Duodenal mucosa (tissue), 2 donors: ENCODE measurements around the gene NCOA4.

Source experiments
- H3K27ac ChIP-seq: one replicate; pipeline ENCODE4 v1.7.0; 2013; ENCODE audit warnings: low read depth, low read length
- H3K27me3 ChIP-seq, 2 donors: one replicate each; pipeline ENCODE4 v1.7.0; 2013; ENCODE audit warnings: low read length in 2 of 2, control low read depth in 1 of 2; ENCODE audit not compliant: insufficient read depth in 2 of 2, control insufficient read depth in 1 of 2
- H3K36me3 ChIP-seq, 2 donors: one replicate each; pipeline ENCODE4 v1.7.0; 2013; ENCODE audit warnings: low read length in 2 of 2, control low read depth in 1 of 2; ENCODE audit not compliant: insufficient read depth in 2 of 2, control insufficient read depth in 1 of 2
- H3K4me1 ChIP-seq, 2 donors: one replicate each; pipeline ENCODE4 v1.7.0; 2013; ENCODE audit warnings: low read length in 2 of 2, control low read depth in 1 of 2; ENCODE audit not compliant: insufficient read depth in 2 of 2, control insufficient read depth in 1 of 2
- H3K4me3 ChIP-seq, 2 donors: one replicate each; pipeline ENCODE4 v1.7.0; 2013; ENCODE audit warnings: low read length in 2 of 2, low read depth in 1 of 2
- H3K9ac ChIP-seq, 2 donors: one replicate each; pipeline ENCODE4 v1.7.0; 2013; ENCODE audit warnings: low read length in 2 of 2, low read depth in 1 of 2
- H3K9me3 ChIP-seq, 2 donors: one replicate each; pipeline ENCODE4 v1.7.0; 2013; ENCODE audit warnings: low read length in 2 of 2, control low read depth in 1 of 2; ENCODE audit not compliant: control insufficient read depth in 1 of 2

NCOA4 gene

GRCh38 chr10:46033602-46034011 lies 3.2 kb upstream of the NCOA4 start:
- Histone ChIP-seq H3K27me3 (no peaks in the 10 kb centered on the region), H3K9me3 (no peaks in the 10 kb centered on the region), H3K4me1 (peaks cover 0 to 16% of the 10 kb centered on the region in 2 donors), H3K9ac (no peak overlapping the region), H3K36me3 (no peaks in the 10 kb centered on the region), H3K4me3 (no peak overlapping the region), H3K27ac (no peak overlapping the region)

GRCh38 chr10:46031648-46032532 lies 1.5 kb upstream of the NCOA4 start:
- H3K9ac ChIP-seq, result no peak overlapping the region
- H3K36me3 ChIP-seq, result no peaks in the 10 kb centered on the region
- H3K27me3 ChIP-seq, result no peaks in the 10 kb centered on the region
- H3K4me1 ChIP-seq, result peaks cover 12 to 31% of the 10 kb centered on the region in 2 donors
- H3K27ac ChIP-seq, result no peak overlapping the region
- no peaks in the 10 kb centered on the region for H3K9me3 ChIP-seq
- H3K4me3 ChIP-seq, result no peak overlapping the region

DNA sequence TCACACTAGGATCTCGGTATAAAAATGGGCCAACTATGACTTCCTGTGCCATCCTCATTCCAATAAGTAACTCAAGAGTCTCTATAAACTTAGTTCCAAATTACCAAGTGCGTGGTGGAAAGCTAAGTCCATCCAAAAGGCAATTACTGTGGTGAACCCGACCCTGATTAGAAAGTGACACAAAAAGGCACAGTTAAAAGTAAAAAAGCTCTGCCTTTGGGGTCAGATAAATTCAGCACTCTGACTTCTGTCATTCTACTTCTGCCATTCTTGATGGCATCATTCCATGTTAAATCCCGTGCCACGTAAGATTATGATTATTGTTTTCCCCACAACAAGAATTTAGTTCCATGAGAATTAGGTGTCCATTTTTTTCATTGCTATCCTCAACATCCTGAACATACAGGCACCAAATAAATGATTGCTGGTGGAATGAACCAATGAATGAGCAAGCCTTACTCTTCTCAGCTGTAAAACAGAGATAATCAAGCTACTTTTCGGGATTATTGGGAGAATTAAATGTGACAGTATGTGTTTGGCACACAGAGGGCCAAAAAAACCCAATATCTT lies 877 bp downstream of the NCOA4 start:
- peak overlapping the region; percentile 90 for H3K27ac ChIP-seq

GRCh38 chr10:46028584-46029460 lies 1.6 kb downstream of the NCOA4 start:
- no peaks in the 10 kb centered on the region for H3K27me3 ChIP-seq
- peak overlapping the region; percentile 97 to 99 for H3K9ac ChIP-seq
- peak overlapping the region; percentile 90 for H3K27ac ChIP-seq
- peak overlapping the region; percentile 92 to 97 for H3K4me3 ChIP-seq
- peaks cover 0 to 3% of the 10 kb centered on the region in 2 donors for H3K36me3 ChIP-seq
- H3K4me1 ChIP-seq, result peaks cover 42 to 56% of the 10 kb centered on the region in 2 donors
- no peaks in the 10 kb centered on the region for H3K9me3 ChIP-seq

More for the DNA sequence above, 877 bp downstream of the NCOA4 start:
- Histone ChIP-seq H3K36me3 (peaks cover 0 to 3% of the 10 kb centered on the region in 2 donors), H3K4me1 (peaks cover 35 to 53% of the 10 kb centered on the region in 2 donors), H3K27me3 (no peaks in the 10 kb centered on the region), H3K9me3 (no peaks in the 10 kb centered on the region), H3K9ac (peak overlapping the region; percentile 97 to 99), H3K4me3 (peak overlapping the region; percentile 92 to 97)

- peaks cover 51 to 74% of the 10 kb centered on the region in 2 donors for H3K4me1 ChIP-seq
- peak overlapping the region; percentile 14 to 29 for H3K9ac ChIP-seq
- no peak overlapping the region for H3K27ac ChIP-seq
- no peaks in the 10 kb centered on the region for H3K27me3 ChIP-seq
- H3K36me3 ChIP-seq, result peaks cover 0 to 7% of the 10 kb centered on the region in 2 donors
- H3K4me3 ChIP-seq, result peak overlapping the region in 1 of 2 donors; percentile 43
- no peaks in the 10 kb centered on the region for H3K9me3 ChIP-seq
Measured at GRCh38 chr10:46026106-46026505, 4.3 kb downstream of the NCOA4 start.

DNA sequence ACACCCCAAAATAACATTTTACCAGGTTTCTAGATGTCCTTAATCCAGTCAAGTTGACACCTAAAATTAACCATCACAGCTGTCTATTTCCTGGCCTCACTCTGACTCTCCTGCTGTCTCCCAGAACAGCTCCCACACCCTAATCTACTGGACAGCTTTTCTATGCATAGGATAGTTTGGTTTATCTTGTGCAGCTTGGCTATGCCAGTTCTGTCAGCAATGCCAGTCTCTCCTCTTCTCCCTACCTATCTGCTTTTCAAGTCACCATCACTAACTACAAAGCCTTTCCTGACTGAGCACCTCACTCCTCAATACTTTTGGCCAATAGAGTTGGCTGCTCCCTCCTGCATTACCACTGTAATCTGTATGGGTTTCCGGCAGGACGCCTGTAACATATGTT lies 5.0 kb downstream of the NCOA4 start:
- H3K9ac ChIP-seq, result no peak overlapping the region
- peaks cover 0 to 7% of the 10 kb centered on the region in 2 donors for H3K36me3 ChIP-seq
- H3K27ac ChIP-seq, result no peak overlapping the region
- H3K27me3 ChIP-seq, result no peaks in the 10 kb centered on the region
- peak overlapping the region in 1 of 2 donors; percentile 43 for H3K4me3 ChIP-seq
- H3K4me1 ChIP-seq, result peaks cover 57 to 77% of the 10 kb centered on the region in 2 donors
- H3K9me3 ChIP-seq, result no peaks in the 10 kb centered on the region

- Histone ChIP-seq H3K9ac (no peak overlapping the region), H3K36me3 (peaks cover 0 to 7% of the 10 kb centered on the region in 2 donors), H3K4me1 (peaks cover 62 to 81% of the 10 kb centered on the region in 2 donors), H3K4me3 (peak overlapping the region in 1 of 2 donors; percentile 43), H3K27me3 (no peaks in the 10 kb centered on the region), H3K9me3 (no peaks in the 10 kb centered on the region), H3K27ac (no peak overlapping the region)
Measured at GRCh38 chr10:46024948-46025347, 5.5 kb downstream of the NCOA4 start.

- Histone ChIP-seq H3K36me3 (peaks cover 0 to 10% of the 10 kb centered on the region in 2 donors), H3K4me1 (peaks cover 79 to 83% of the 10 kb centered on the region in 2 donors), H3K27ac (peak overlapping the region; percentile 74), H3K4me3 (peak overlapping the region; percentile 76 to 78), H3K9ac (peak overlapping the region; percentile 62 to 83), H3K27me3 (no peaks in the 10 kb centered on the region), H3K9me3 (no peaks in the 10 kb centered on the region)
Measured at GRCh38 chr10:46022978-46023702, 7.3 kb downstream of the NCOA4 start.

DNA sequence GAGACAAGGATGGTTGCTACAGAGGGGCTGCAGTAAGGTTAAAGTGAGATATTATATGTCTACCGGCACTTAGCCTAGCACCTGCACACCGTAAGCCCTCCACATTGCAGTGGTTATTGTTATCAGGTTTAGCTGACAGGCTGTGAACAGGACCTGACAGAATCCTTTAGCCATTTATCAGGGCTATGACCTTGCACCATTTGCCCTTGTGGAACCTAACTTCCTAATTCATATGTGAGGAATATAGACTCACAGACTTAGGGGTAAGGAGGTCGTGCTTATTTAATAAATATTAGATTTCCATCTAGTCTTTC lies 10.1 kb downstream of the NCOA4 start:
- Histone ChIP-seq H3K27me3 (no peaks in the 10 kb centered on the region), H3K4me3 (peak overlapping the region; percentile 43 to 48), H3K9me3 (no peaks in the 10 kb centered on the region), H3K27ac (peak overlapping the region; percentile 34), H3K9ac (peak overlapping the region in 1 of 2 donors; percentile 4), H3K4me1 (peaks cover 58 to 61% of the 10 kb centered on the region in 2 donors), H3K36me3 (peaks cover 0 to 19% of the 10 kb centered on the region in 2 donors)
